Hepatocyte (in vitro differentiated cells): ENCODE results near the gene ETS2. TPM values are rescaled to one million over a fixed set of nuclear protein-coding genes. Genes with fewer than 3 reads are reported as not detected.

Experiments used
- DNase-seq: peaks from one replicate; pipeline ENCODE4 v3.0.0-alpha.2; 2016; ENCODE audit warnings: low spot score
- H2AFZ ChIP-seq: fragments of 200-600 bp; sonication (generic); 2 replicates; pipeline ENCODE4 v1.6.0; 2016; ENCODE audit warnings: antibody characterized with exemption, mild to moderate bottlenecking
- H3K27ac ChIP-seq: fragments of 200-600 bp; sonication (generic); 2 replicates; pipeline ENCODE4 v1.5.1; 2016; ENCODE audit warnings: mild to moderate bottlenecking
- H3K27me3 ChIP-seq: fragments of 200-600 bp; sonication (generic); 2 replicates; pipeline ENCODE4 v1.6.1; 2016
- H3K36me3 ChIP-seq: fragments of 200-600 bp; sonication (generic); replicated peaks from 2 replicates; pipeline ENCODE4 v1.5.1; 2016; ENCODE audit warnings: low read depth; ENCODE audit not compliant: insufficient read depth
- H3K4me1 ChIP-seq: fragments of 200-600 bp; sonication (generic); 2 replicates; pipeline ENCODE4 v1.5.1; 2016; ENCODE audit warnings: mild to moderate bottlenecking, moderate library complexity; ENCODE audit not compliant: insufficient read depth
- H3K4me2 ChIP-seq: fragments of 200-600 bp; sonication (generic); 2 replicates; pipeline ENCODE4 v1.6.0; 2016
- H3K4me3 ChIP-seq: fragments of 200-600 bp; sonication (generic); 2 replicates; pipeline ENCODE4 v1.5.1; 2016; ENCODE audit warnings: mild to moderate bottlenecking
- H3K79me2 ChIP-seq: fragments of 200-600 bp; sonication (generic); 2 replicates; pipeline ENCODE4 v1.6.0; 2017; ENCODE audit warnings: mild to moderate bottlenecking
- H3K9me2 ChIP-seq: fragments of 200-600 bp; sonication (generic); replicated peaks from 2 replicates; pipeline ENCODE4 v1.6.0; 2017; ENCODE audit warnings: mild to moderate bottlenecking; ENCODE audit not compliant: insufficient read depth
- H3K9me3 ChIP-seq: fragments of 200-600 bp; sonication (generic); 2 replicates; pipeline ENCODE4 v1.5.1; 2016; ENCODE audit warnings: low read depth, mild to moderate bottlenecking
- H4K20me1 ChIP-seq: fragments of 200-600 bp; sonication (generic); 2 replicates; pipeline ENCODE4 v1.6.0; 2016; ENCODE audit warnings: mild to moderate bottlenecking; ENCODE audit not compliant: insufficient read depth, poor library complexity, severe bottlenecking
- CTCF ChIP-seq: fragments of 200-600 bp; sonication (generic); IDR thresholded peaks from 2 replicates; pipeline ENCODE4 v1.5.1; 2016; ENCODE audit warnings: antibody characterized with exemption, mild to moderate bottlenecking; ENCODE audit not compliant: poor library complexity
- EZH2 ChIP-seq: fragments of 200-600 bp; sonication (generic); IDR thresholded peaks from 2 replicates; pipeline ENCODE4 v1.6.1; 2016; ENCODE audit warnings: antibody characterized with exemption, mild to moderate bottlenecking, borderline replicate concordance
- EZH2phosphoT487 ChIP-seq: fragments of 200-600 bp; sonication (generic); IDR thresholded peaks from one replicate; pipeline ENCODE4 v1.6.1; 2018; ENCODE audit warnings: antibody characterized with exemption, mild to moderate bottlenecking, low read depth, moderate library complexity; ENCODE audit not compliant: unreplicated experiment, severe bottlenecking
- WGBS: methylation state at CpG from one replicate; pipeline ENCODE4 v1.1.6; 2016; ENCODE audit warnings: low lambda C conversion rate; ENCODE audit errors: missing lambda C conversion rate; 5-methylcytosine and 5-hydroxymethylcytosine counted together
- polyA plus RNA-seq: library from polyadenylated mRNA; unstranded; fragments of >200 nt; fragmentation: Nextera tagmentation; extraction: Ambion mirVana; gene quantifications from 2 replicates; pipeline ENCODE4 v1.2.1, GENCODE V29; 2016
- total RNA-seq: library from RNA; depleted of rRNA; stranded (reverse); fragments of >200 nt; gene quantifications from 2 replicates; pipeline ENCODE4 v1.2.3, GENCODE V29; 2014

ETS2 gene
- total and polyA plus RNA-seq, 2 experiments from 2014 or later, result 95.1 to 106 TPM

- H3K27me3 ChIP-seq, result no peaks in the 10 kb centered on the region
- WGBS, result 81% methylated on average over 5 of the region's 5 CpGs
- H3K9me2 ChIP-seq, result no peaks in the 10 kb centered on the region
- H4K20me1 ChIP-seq, result no peaks in the 10 kb centered on the region
- no peak for TF ChIP-seq EZH2phosphoT487
- no peak for TF ChIP-seq CTCF
- TF ChIP-seq EZH2, result no peak
- H3K27ac ChIP-seq, result peak overlapping the region; percentile 94
- H2AFZ ChIP-seq, result no peak overlapping the region
- DNase-seq, result no peak
- no peaks in the 10 kb centered on the region for H3K9me3 ChIP-seq
- no peak overlapping the region for H3K4me2 ChIP-seq
- H3K79me2 ChIP-seq, result no peaks in the 10 kb centered on the region
- peaks cover 28% of the 10 kb centered on the region for H3K4me1 ChIP-seq
- H3K4me3 ChIP-seq, result no peak overlapping the region
- no peaks in the 10 kb centered on the region for H3K36me3 ChIP-seq
These were observed 9.3 kb upstream of the ETS2 start for GRCh38 chr21:38796424-38796823.

GRCh38 chr21:38797470-38797869 lies 8.3 kb upstream of the ETS2 start:
- no peak overlapping the region for H2AFZ ChIP-seq
- H3K4me3 ChIP-seq, result no peak overlapping the region
- TF ChIP-seq EZH2phosphoT487 (no peak), CTCF (no peak)
- H3K36me3 ChIP-seq, result no peaks in the 10 kb centered on the region
- H3K9me3 ChIP-seq, result no peaks in the 10 kb centered on the region
- 75% methylated on average over 3 of the region's 3 CpGs for WGBS
- no peaks in the 10 kb centered on the region for H4K20me1 ChIP-seq
- peaks cover 33% of the 10 kb centered on the region for H3K4me1 ChIP-seq
- DNase-seq, result peak; percentile 87
- no peaks in the 10 kb centered on the region for H3K27me3 ChIP-seq
- H3K79me2 ChIP-seq, result no peaks in the 10 kb centered on the region
- H3K27ac ChIP-seq, result peak overlapping the region; percentile 94
- H3K9me2 ChIP-seq, result no peaks in the 10 kb centered on the region
- H3K4me2 ChIP-seq, result no peak overlapping the region

GRCh38 chr21:38798081-38798480 lies 7.6 kb upstream of the ETS2 start:
- Histone ChIP-seq H3K27ac (peak overlapping the region; percentile 94), H3K4me1 (peaks cover 36% of the 10 kb centered on the region)

More at GRCh38 chr21:38798081-38798480, 7.6 kb upstream of the ETS2 start:
- no peaks in the 10 kb centered on the region for H3K36me3 ChIP-seq
- H3K4me2 ChIP-seq, result peak overlapping the region; percentile 23
- 75% methylated on average over 6 of the region's 6 CpGs for WGBS
- TF ChIP-seq CTCF, result no peak
- H4K20me1 ChIP-seq, result no peaks in the 10 kb centered on the region
- H3K79me2 ChIP-seq, result no peaks in the 10 kb centered on the region
- H3K9me3 ChIP-seq, result no peaks in the 10 kb centered on the region
- no peaks in the 10 kb centered on the region for H3K27me3 ChIP-seq
- no peaks in the 10 kb centered on the region for H3K9me2 ChIP-seq
- DNase-seq, result no peak
- no peak overlapping the region for H2AFZ ChIP-seq
- no peak overlapping the region for H3K4me3 ChIP-seq
